C4-2B (cell line): ENCODE measurements around the gene DTX1.

Source experiments
- ZFX ChIP-seq: fragments of 450-650 bp; IDR thresholded peaks from 2 replicates; pipeline ENCODE4 v1.6.1; 2017
- TF ChIP-seq, protein P1 (sequence below): fragments of 450-650 bp; conservative IDR thresholded peaks from 2 replicates; pipeline ENCODE4 v1.5.1; 2017; ENCODE audit warnings: mild to moderate bottlenecking

DNA sequence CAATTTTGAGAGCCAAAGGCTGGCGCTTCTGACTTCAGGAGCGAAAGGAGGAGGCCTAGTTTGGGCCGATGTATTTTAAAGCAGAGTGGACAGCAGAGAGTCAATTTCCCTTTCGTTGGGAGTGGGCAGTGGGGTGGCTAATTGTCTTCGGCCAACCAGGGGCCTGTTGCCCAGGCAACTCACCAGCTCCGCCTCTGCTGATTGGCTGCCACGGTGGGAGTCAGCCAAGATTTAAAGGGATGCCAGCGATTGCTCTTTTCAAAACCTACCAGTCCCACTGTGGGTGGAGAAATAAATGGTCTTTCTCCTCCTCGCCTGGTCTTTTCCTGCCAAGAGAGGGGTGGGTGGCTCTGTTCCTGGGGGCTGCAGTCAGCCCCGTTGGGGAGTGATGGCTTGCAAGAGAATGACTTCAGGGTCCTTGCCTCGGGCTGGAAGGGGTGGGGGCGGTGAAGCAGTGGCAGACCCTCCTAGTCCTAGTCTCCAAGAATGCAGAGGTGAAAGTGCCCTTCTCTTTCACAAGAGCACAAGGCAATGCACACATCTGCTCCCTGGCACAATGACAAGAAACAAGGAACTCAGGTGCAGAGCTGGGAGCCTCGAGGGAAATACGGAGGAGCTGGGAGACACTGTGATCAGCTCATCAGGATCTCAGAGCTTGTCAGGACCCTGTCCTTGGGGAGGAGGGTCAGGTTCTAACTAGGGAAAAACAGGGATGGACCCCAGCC, 41.3 kb downstream of the DTX1 start:
- TF ChIP-seq, protein P1, sequence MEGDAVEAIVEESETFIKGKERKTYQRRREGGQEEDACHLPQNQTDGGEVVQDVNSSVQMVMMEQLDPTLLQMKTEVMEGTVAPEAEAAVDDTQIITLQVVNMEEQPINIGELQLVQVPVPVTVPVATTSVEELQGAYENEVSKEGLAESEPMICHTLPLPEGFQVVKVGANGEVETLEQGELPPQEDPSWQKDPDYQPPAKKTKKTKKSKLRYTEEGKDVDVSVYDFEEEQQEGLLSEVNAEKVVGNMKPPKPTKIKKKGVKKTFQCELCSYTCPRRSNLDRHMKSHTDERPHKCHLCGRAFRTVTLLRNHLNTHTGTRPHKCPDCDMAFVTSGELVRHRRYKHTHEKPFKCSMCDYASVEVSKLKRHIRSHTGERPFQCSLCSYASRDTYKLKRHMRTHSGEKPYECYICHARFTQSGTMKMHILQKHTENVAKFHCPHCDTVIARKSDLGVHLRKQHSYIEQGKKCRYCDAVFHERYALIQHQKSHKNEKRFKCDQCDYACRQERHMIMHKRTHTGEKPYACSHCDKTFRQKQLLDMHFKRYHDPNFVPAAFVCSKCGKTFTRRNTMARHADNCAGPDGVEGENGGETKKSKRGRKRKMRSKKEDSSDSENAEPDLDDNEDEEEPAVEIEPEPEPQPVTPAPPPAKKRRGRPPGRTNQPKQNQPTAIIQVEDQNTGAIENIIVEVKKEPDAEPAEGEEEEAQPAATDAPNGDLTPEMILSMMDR = no peak
- TF ChIP-seq ZFX = no peak
